Endothelial cell of umbilical vein (primary cell): Measurements from ENCODE around the gene SLC25A29. TPM values are rescaled to one million over a fixed set of nuclear protein-coding genes. Genes with fewer than 3 reads are reported as not detected.

Experiments used
- BruUV-seq: library from RNA; stranded (reverse); fragments of 400-500 nt; replicated peaks from 2 replicates; lab custom pipeline; 2021; lab: Mats Ljungman, UMichigan
- CTCF ChIA-PET: fragments of 300-600, 350-600 bp; sonication (Branson Sonifier 250); formaldehyde crosslinking; loops from one replicate; lab custom pipeline; 2021; ENCODE audit warnings: antibody characterized with exemption, inconsistent platforms; lab: Charles Lee
- POLR2A ChIA-PET: fragments of 300-600, 350-600 bp; sonication (Branson Sonifier 250); formaldehyde crosslinking; loops from one replicate; lab custom pipeline; 2021; ENCODE audit warnings: antibody characterized with exemption, inconsistent platforms; lab: Charles Lee
- DNase-seq: peaks from one replicate; pipeline ENCODE4 v3.0.0-alpha.2; 2011; ENCODE audit warnings: low read depth, low spot score
- FAIRE-seq: peaks from 2 replicates; lab custom pipeline; 2011; peaks lifted over from hg19 to GRCh38; lab: Jason Lieb, UNC
- H2AFZ ChIP-seq: 2 replicates; pipeline ENCODE4 v1.6.0; 2012; ENCODE audit warnings: low read depth, low read length, control low read depth, inconsistent platforms
- H3K27ac ChIP-seq: 2 replicates; pipeline ENCODE4 v1.5.1; 2011; ENCODE audit warnings: low read depth, mild to moderate bottlenecking, control low read depth, low read length, moderate library complexity; ENCODE audit not compliant: insufficient read depth
- H3K27me3 ChIP-seq, 2 experiments: 2 replicates each; pipeline versions ENCODE4 v1.6.0 to v1.6.1; 2011; ENCODE audit warnings: low read length in 2 of 2, mixed read lengths in 1 of 2; ENCODE audit not compliant: control insufficient read depth in 2 of 2, insufficient read depth in 2 of 2
- H3K36me3 ChIP-seq, 2 experiments: 2 replicates in 1 of 2; 3 replicates in 1 of 2; pipeline ENCODE4 v1.5.1; 2011; ENCODE audit warnings: low read length in 2 of 2, mild to moderate bottlenecking in 1 of 2, moderate library complexity in 1 of 2; ENCODE audit not compliant: control insufficient read depth in 2 of 2, insufficient read depth in 2 of 2; ENCODE audit errors: extremely low read depth in 1 of 2
- H3K4me1 ChIP-seq: 3 replicates; pipeline ENCODE4 v1.5.1; 2011; ENCODE audit warnings: mild to moderate bottlenecking, low read length; ENCODE audit not compliant: control insufficient read depth, insufficient read depth; ENCODE audit errors: extremely low read depth
- H3K4me2 ChIP-seq: 2 replicates; pipeline ENCODE4 v1.6.1; 2011; ENCODE audit warnings: low read length, control low read depth, mixed read lengths; ENCODE audit not compliant: insufficient read depth
- H3K4me3 ChIP-seq, 3 experiments: fragments of 200-600 bp in 1 of 3; sonication (generic), shearing (Covaris generic) in 1 of 3; replicated peaks in 1 of 3; 2 replicates each; pipeline ENCODE4 v1.5.1; 2011 to 2016; ENCODE audit warnings: control low read depth in 3 of 3, low read length in 3 of 3, mild to moderate bottlenecking in 2 of 3, inconsistent platforms in 1 of 3, low read depth in 1 of 3, moderate library complexity in 1 of 3; ENCODE audit not compliant: insufficient read depth in 1 of 3
- H3K79me2 ChIP-seq: 2 replicates; pipeline ENCODE4 v1.6.0; 2012; ENCODE audit warnings: low read length, inconsistent platforms; ENCODE audit not compliant: control insufficient read depth, insufficient read depth
- H3K9ac ChIP-seq: replicated peaks from 2 replicates; pipeline ENCODE3; 2011; ENCODE audit warnings: low read length, control low read depth; ENCODE audit not compliant: insufficient read depth; ENCODE audit errors: extremely low read depth
- H3K9me1 ChIP-seq: replicated peaks from 3 replicates; pipeline ENCODE4 v1.6.0; 2011; ENCODE audit warnings: mild to moderate bottlenecking, low read length; ENCODE audit not compliant: control insufficient read depth, insufficient read depth; ENCODE audit errors: extremely low read depth
- H3K9me3 ChIP-seq: replicated peaks from 2 replicates; pipeline ENCODE4 v1.5.1; 2012; ENCODE audit warnings: low read length, inconsistent platforms; ENCODE audit not compliant: control insufficient read depth, insufficient read depth
- H4K20me1 ChIP-seq: replicated peaks from 2 replicates; pipeline ENCODE3; 2011; ENCODE audit warnings: mild to moderate bottlenecking, low read length; ENCODE audit not compliant: control insufficient read depth, insufficient read depth; ENCODE audit errors: extremely low read depth
- CTCF ChIP-seq, 2 donors: IDR thresholded peaks; 1 replicate in 1 of 2; 2 replicates in 1 of 2; pipeline ENCODE4 v1.5.1; 2011; ENCODE audit warnings: low read length in 2 of 2, mild to moderate bottlenecking in 2 of 2, moderate library complexity in 2 of 2, control low read depth in 1 of 2, inconsistent platforms in 1 of 2, low read depth in 1 of 2; ENCODE audit not compliant: insufficient read depth in 1 of 2; ENCODE audit errors: extremely low read depth in 1 of 2
- EZH2 ChIP-seq: IDR thresholded peaks from 2 replicates; pipeline ENCODE4 v1.6.1; 2012; ENCODE audit warnings: borderline replicate concordance, low read depth, mild to moderate bottlenecking, moderate library complexity, low read length, inconsistent platforms; ENCODE audit not compliant: severe bottlenecking
- FOS ChIP-seq: IDR thresholded peaks from 2 replicates; pipeline ENCODE4 v1.6.1; 2011; ENCODE audit warnings: mild to moderate bottlenecking, low read length, moderate library complexity, borderline replicate concordance; ENCODE audit not compliant: insufficient read depth
- GATA2 ChIP-seq: IDR thresholded peaks from 2 replicates; pipeline ENCODE4 v1.7.0; 2011; ENCODE audit warnings: low read depth, mild to moderate bottlenecking, moderate library complexity, mixed read lengths, low read length; ENCODE audit not compliant: insufficient read length, insufficient read depth
- JUN ChIP-seq: IDR thresholded peaks from 2 replicates; pipeline ENCODE4 v1.6.1; 2011; ENCODE audit warnings: borderline replicate concordance, low read depth; ENCODE audit not compliant: insufficient read length, insufficient read depth
- MAX ChIP-seq: IDR thresholded peaks from 2 replicates; pipeline ENCODE4 v1.6.1; 2011; ENCODE audit not compliant: insufficient read depth, insufficient read length
- MYC ChIP-seq: IDR thresholded peaks from one replicate; pipeline ENCODE4 v1.6.1; 2011; ENCODE audit warnings: mild to moderate bottlenecking, low read depth, low read length
- POLR2A ChIP-seq: IDR thresholded peaks from 2 replicates; pipeline ENCODE4 v1.6.1; 2012; ENCODE audit warnings: low read depth, mild to moderate bottlenecking, control low read depth, low read length
- POLR2AphosphoS5 ChIP-seq: IDR thresholded peaks from 2 replicates; pipeline ENCODE4 v1.6.1; 2012; ENCODE audit warnings: low read depth, mild to moderate bottlenecking, control low read depth, low read length, moderate library complexity; ENCODE audit not compliant: insufficient read depth
- dilution Hi-C: fragments of 300-500 bp; cut with MboI; formaldehyde crosslinking; loops from one replicate; pipeline ENCODE4 v1.15.0; 2019; ENCODE audit warnings: low sequenced_read_pairs; ENCODE audit not compliant: extremely low pct_ligation_motif_present
- intact Hi-C: fragments of 100-400 bp; cut with micrococcal nuclease; formaldehyde crosslinking; loops from one replicate; pipeline ENCODE4 v1.10.0; 2022
- polyA plus RNA-seq, 4 experiments: library from polyadenylated mRNA; depleted of rRNA in 3 of 4; stranded (reverse) in 3 of 4; unstranded in 1 of 4; fragments of >200 nt; gene quantifications; 2 replicates each; pipeline versions ENCODE4 v1.2.1 to v1.2.3, GENCODE V29; 2011 to 2012; ENCODE audit warnings: missing spikeins in 1 of 4
- total RNA-seq: library from RNA; stranded (reverse); gene quantifications from 2 replicates; pipeline ENCODE4 v1.2.3, GENCODE V29; 2021

Gene SLC25A29
- total and polyA plus RNA-seq, 2 donors (not counting 3 experiments of a cell fraction or from before 2014, with no cell fraction given) = 132 to 154 TPM

GRCh38 chr14:100298551-100299237, 7.5 kb downstream of the SLC25A29 start:
- CTCF ChIA-PET = interaction anchor here (1.3 to 5.5 kb wide), 2 partner anchors 14 to 79 kb away, joined by 5 to 28 read pairs; no protein-coding TSS in a partner anchor
- H3K9ac ChIP-seq = no peak overlapping the region
- dilution Hi-C loops = no loop called here

More at GRCh38 chr14:100298551-100299237, 7.5 kb downstream of the SLC25A29 start:
- Histone ChIP-seq H3K4me1 (no peaks in the 10 kb centered on the region), H3K27ac (no peak overlapping the region), H2AFZ (no peak overlapping the region), H3K9me1 (no peaks in the 10 kb centered on the region), H3K79me2 (no peaks in the 10 kb centered on the region), H3K27me3 (no peaks in the 10 kb centered on the region), H3K4me2 (no peak overlapping the region), H3K4me3 (no peak overlapping the region), H4K20me1 (no peaks in the 10 kb centered on the region), H3K36me3 (peaks cover 0 to 31% of the 10 kb centered on the region in 2 experiments), H3K9me3 (no peaks in the 10 kb centered on the region)
- DNase-seq (no peak), FAIRE-seq (no peak)
- TF ChIP-seq CTCF (IDR thresholded peaks at IDR 0.05; ENCODE audit: extremely low read depth in 1 of 2, insufficient read depth in 1 of 2, low read depth in 1 of 2, low read length in 2 of 2) = no peak
- TF ChIP-seq FOS = no peak
- no peak for TF ChIP-seq POLR2A
- no peak for TF ChIP-seq EZH2
- no peak for TF ChIP-seq POLR2AphosphoS5
- no peak for TF ChIP-seq MAX
- no peak for TF ChIP-seq MYC
- no peak for TF ChIP-seq GATA2
- no peak for TF ChIP-seq JUN
- no TSS peak for BruUV-seq
- POLR2A ChIA-PET = no interaction called here
- intact Hi-C loops = no loop called here
